Measurements from ENCODE around the gene PLA2G4B. TPM values are rescaled to one million over a fixed set of nuclear protein-coding genes. Genes with fewer than 3 reads are reported as not detected.

The PLA2G4B gene
- total RNA-seq, 5 donors from 2014 or later (not counting 1 experiment from before 2014, with no cell fraction given), result 32.0 to 55.8 (median 44.9) TPM

DNA sequence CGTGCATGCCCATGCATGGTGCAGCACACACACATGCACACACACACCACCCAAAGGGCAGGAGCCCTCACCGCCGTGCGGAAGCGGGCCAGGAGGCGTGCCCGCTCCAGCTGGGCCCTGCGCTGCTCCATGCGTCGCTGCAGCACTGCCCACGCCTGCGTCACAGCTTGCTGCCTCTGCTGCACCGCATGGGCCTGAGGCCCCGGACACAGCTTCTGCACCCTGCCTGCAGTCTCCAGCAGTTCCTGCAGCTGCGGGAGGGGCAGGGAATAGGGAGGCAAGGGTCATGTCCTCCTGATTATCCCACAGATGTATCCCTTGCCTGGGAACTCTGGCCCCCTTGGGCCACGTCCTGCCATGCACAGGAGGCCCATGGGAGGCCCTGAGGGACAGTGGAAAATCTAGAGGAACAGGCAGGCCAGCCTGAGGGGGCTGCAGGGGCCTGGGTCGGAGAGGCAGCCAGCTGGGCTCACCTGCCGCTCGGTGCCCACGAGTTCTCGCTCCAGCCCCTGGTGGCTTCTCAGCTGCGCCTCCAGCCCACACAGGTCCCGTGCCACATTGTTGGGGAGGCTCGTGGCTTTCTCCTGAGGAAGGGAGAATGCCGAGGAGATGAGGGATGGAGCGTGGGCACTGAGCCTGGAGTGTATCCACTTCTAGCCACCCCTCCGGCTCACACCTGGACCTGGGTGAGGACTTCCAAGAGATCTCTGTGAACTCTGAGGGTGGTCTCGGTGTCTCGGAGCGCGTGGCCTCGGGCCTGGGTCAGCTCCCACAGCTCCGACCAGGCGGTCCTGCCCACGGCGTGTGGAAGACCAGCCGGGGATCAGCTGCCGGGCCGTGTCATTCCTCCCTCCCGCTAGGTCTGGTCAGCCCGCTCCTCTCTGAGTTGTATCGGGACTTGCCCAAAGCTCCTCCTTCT lies 31.4 kb downstream of the PLA2G4B start:
- H3K9me3 ChIP-seq, result no peaks in the 10 kb centered on the region
- peaks cover 11 to 14% (median 12%) of the 10 kb centered on the region in 3 donors for H3K4me1 Mint-ChIP-seq
- H3K36me3 ChIP-seq (ENCODE audit: control insufficient read depth in 2 of 2, extremely low read depth in 1 of 2, insufficient read depth in 1 of 2, low read length in 1 of 2), result no peaks in the 10 kb centered on the region
- H3K27me3 Mint-ChIP-seq, result no peaks in the 10 kb centered on the region
- peak overlapping the region; percentile 82 to 87 for H3K27ac Mint-ChIP-seq
- H3K4me1 ChIP-seq (ENCODE audit: control insufficient read depth in 1 of 2, extremely low read depth in 1 of 2, insufficient read depth in 2 of 2, low read length in 2 of 2), result peaks cover 7 to 15% of the 10 kb centered on the region in 2 experiments
- 86% methylated on average over 38 of the region's 42 CpGs for WGBS (ENCODE audit: insufficient coverage)
- H3K9me3 Mint-ChIP-seq, result no peaks in the 10 kb centered on the region
- H3K4me3 ChIP-seq (ENCODE audit: control insufficient read depth in 1 of 2, extremely low read depth in 1 of 2, low read length in 1 of 2), result no peak overlapping the region
- H3K4me3 Mint-ChIP-seq, result peak overlapping the region in 1 of 3 donors; percentile 62
- ChIA-PET CTCF (interaction anchor here (0.5 to 1.0 kb wide), 6 partner anchors 25 to 86 kb away, joined by 3 to 5 read pairs (median 4); no protein-coding TSS in a partner anchor), POLR2A (interaction anchor here in 1 of 2 donors (0.6 kb wide), 1 partner anchor 67 kb away, joined by 6 read pairs; no protein-coding TSS in a partner anchor)
- H3K27ac ChIP-seq (ENCODE audit: low read length), result peak overlapping the region; percentile 52
- no peaks in the 10 kb centered on the region for H3K36me3 Mint-ChIP-seq
- ATAC-seq (replicated peaks in 1 of 4), result no peak
- H3K27me3 ChIP-seq (replicated peaks in 1 of 2; ENCODE audit: control insufficient read depth in 2 of 2, extremely low read depth in 1 of 2, insufficient read depth in 2 of 2, low read length in 1 of 2), result peaks cover 0 to 9% of the 10 kb centered on the region in 2 experiments
- DNase-seq, result no peak

DNA sequence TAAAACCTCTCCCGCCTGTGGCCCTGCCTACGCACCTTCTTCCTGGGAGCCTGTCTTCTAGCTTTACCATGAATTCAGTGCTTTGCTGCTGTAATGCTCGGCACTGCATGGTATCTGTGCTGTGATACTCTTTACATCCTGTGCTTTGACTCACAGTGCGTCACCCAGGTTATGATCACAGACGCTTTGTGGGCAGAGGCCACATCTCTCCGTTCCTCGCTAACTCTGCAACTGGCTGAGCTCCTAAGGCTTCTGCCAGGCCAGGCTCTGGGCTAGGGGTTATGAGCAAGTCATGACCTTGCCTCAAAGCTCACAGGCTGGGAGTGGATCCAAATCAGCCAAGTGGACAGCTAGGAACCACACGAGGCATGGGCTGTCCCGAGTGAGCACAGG lies 32.0 kb downstream of the PLA2G4B start:
- peak; percentile 20 to 76 (median 56) for DNase-seq

DNA sequence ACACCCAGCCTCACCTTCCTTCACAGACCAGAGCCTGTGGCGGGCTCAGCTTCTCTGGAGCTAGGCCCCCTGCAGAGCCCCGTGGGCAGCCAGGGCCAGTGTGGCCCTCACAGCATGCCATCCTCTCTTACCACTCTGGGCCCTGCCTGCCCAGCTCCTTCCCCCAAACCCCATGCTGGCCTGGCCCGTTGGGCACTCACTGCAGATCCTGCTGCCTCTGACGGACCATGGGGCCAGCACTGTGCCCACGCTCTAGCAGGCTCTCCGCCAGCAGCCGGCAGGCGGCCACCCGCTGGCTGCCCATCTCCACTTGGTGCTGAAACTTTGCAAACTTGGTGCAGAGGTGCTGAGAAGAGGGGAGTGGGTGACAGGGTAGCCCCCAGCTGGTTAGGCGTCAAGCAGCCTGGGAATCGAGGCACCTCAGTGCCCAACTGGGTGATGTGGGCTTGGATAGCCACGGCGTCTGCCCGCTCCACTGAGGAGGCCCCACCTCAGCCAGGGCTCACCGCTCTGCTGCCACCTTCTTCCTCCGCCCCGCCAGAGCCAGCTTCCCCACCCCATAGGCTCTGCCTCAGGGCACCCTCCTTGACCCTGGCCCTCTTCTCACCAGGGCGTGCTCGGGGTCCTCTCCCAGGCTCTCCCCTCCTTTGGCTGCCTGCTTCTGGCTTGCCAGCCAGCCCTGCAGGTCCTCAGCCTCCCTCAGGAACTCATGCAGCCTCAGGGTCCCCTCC lies 32.7 kb downstream of the PLA2G4B start:
- H3K9me3 Mint-ChIP-seq, result no peaks in the 10 kb centered on the region
- peaks cover 7 to 15% of the 10 kb centered on the region in 2 experiments for H3K4me1 ChIP-seq (ENCODE audit: control insufficient read depth in 1 of 2, extremely low read depth in 1 of 2, insufficient read depth in 2 of 2, low read length in 2 of 2)
- no peak overlapping the region for H3K4me3 ChIP-seq (ENCODE audit: control insufficient read depth in 1 of 2, extremely low read depth in 1 of 2, low read length in 1 of 2)
- H3K27ac Mint-ChIP-seq, result peak overlapping the region; percentile 82 to 87
- H3K27me3 ChIP-seq (replicated peaks in 1 of 2; ENCODE audit: control insufficient read depth in 2 of 2, extremely low read depth in 1 of 2, insufficient read depth in 2 of 2, low read length in 1 of 2), result peaks cover 0 to 6% of the 10 kb centered on the region in 2 experiments
- no peaks in the 10 kb centered on the region for H3K27me3 Mint-ChIP-seq
- H3K9me3 ChIP-seq, result no peaks in the 10 kb centered on the region
- CTCF ChIA-PET, result interaction anchor here in 1 of 2 donors (0.8 to 1.0 kb wide), 4 partner anchors 24 to 66 kb away, joined by 3 to 5 read pairs (median 4); no protein-coding TSS in a partner anchor
- no peaks in the 10 kb centered on the region for H3K36me3 ChIP-seq (ENCODE audit: control insufficient read depth in 2 of 2, extremely low read depth in 1 of 2, insufficient read depth in 1 of 2, low read length in 1 of 2)
- ATAC-seq (replicated peaks in 1 of 4), result peak in 1 of 4 experiments; percentile 6
- no peak overlapping the region for H3K27ac ChIP-seq (ENCODE audit: low read length)
- DNase-seq, result no peak
- no peak overlapping the region for H3K4me3 Mint-ChIP-seq
- POLR2A ChIA-PET, result no interaction called here
- 93% methylated on average over 17 of the region's 19 CpGs for WGBS (ENCODE audit: insufficient coverage)
- H3K36me3 Mint-ChIP-seq, result no peaks in the 10 kb centered on the region
- peaks cover 11 to 14% (median 12%) of the 10 kb centered on the region in 3 donors for H3K4me1 Mint-ChIP-seq

More for the DNA sequence above, 32.0 kb downstream of the PLA2G4B start:
- POLR2A ChIA-PET, result interaction anchor here in 1 of 2 donors (0.6 kb wide), 1 partner anchor 68 kb away, joined by 6 read pairs; no protein-coding TSS in a partner anchor
- peaks cover 7 to 15% of the 10 kb centered on the region in 2 experiments for H3K4me1 ChIP-seq (ENCODE audit: control insufficient read depth in 1 of 2, extremely low read depth in 1 of 2, insufficient read depth in 2 of 2, low read length in 2 of 2)
- no peaks in the 10 kb centered on the region for H3K36me3 ChIP-seq (ENCODE audit: control insufficient read depth in 2 of 2, extremely low read depth in 1 of 2, insufficient read depth in 1 of 2, low read length in 1 of 2)
- CTCF ChIA-PET, result interaction anchor here (0.5 to 1.0 kb wide), 6 partner anchors 24 to 86 kb away, joined by 3 to 5 read pairs (median 4); no protein-coding TSS in a partner anchor
- H3K4me3 ChIP-seq (ENCODE audit: control insufficient read depth in 1 of 2, extremely low read depth in 1 of 2, low read length in 1 of 2), result no peak overlapping the region
- H3K36me3 Mint-ChIP-seq, result no peaks in the 10 kb centered on the region
- ATAC-seq (replicated peaks in 1 of 4), result peak; percentile 93 to 98 (median 96)
- H3K27ac ChIP-seq (ENCODE audit: low read length), result peak overlapping the region; percentile 52
- 47% methylated on average over 8 of the region's 9 CpGs for WGBS (ENCODE audit: insufficient coverage)
- peaks cover 0 to 7% of the 10 kb centered on the region in 2 experiments for H3K27me3 ChIP-seq (replicated peaks in 1 of 2; ENCODE audit: control insufficient read depth in 2 of 2, extremely low read depth in 1 of 2, insufficient read depth in 2 of 2, low read length in 1 of 2)
- H3K27ac Mint-ChIP-seq, result peak overlapping the region; percentile 82 to 87
- no peaks in the 10 kb centered on the region for H3K27me3 Mint-ChIP-seq
- H3K9me3 Mint-ChIP-seq, result no peaks in the 10 kb centered on the region
- H3K4me1 Mint-ChIP-seq, result peaks cover 11 to 14% (median 12%) of the 10 kb centered on the region in 3 donors
- no peaks in the 10 kb centered on the region for H3K9me3 ChIP-seq
- H3K4me3 Mint-ChIP-seq, result peak overlapping the region in 1 of 3 donors; percentile 62

DNA sequence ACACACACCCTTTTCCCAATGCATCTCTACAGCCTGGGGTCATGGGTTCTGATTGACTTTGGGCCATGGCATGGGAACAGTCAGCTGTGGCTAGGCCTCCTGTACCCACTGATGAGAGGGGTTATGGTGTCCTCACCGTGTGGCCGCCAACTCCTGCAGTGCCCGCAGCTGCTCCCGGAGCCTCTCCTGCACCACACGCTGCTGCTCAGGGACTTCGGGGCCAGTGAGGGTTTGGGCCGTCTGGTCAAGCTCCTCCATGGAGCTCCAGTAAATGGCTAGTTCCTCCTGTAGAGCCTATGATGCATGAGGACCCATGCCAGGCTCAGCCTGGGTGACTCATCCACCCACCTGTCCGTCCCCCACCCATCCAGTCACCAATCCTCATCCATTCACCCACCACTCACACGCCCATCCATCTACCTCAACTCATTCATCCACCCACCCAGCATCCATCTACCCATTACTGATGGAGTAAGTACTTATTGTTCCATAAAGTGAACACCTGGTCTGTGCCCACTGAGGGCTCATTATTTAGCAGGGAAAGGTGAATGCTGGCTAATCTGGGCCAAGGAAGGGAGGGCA lies 33.6 kb downstream of the PLA2G4B start:
- WGBS (ENCODE audit: insufficient coverage), result 92% methylated on average over 6 of the region's 9 CpGs
- no peaks in the 10 kb centered on the region for H3K9me3 ChIP-seq
- no peak for DNase-seq
- H3K27ac Mint-ChIP-seq, result no peak overlapping the region
- H3K9me3 Mint-ChIP-seq, result no peaks in the 10 kb centered on the region
- H3K36me3 ChIP-seq (ENCODE audit: control insufficient read depth in 2 of 2, extremely low read depth in 1 of 2, insufficient read depth in 1 of 2, low read length in 1 of 2), result no peaks in the 10 kb centered on the region
- H3K4me3 ChIP-seq (ENCODE audit: control insufficient read depth in 1 of 2, extremely low read depth in 1 of 2, low read length in 1 of 2), result no peak overlapping the region
- no peaks in the 10 kb centered on the region for H3K36me3 Mint-ChIP-seq
- no peaks in the 10 kb centered on the region for H3K27me3 Mint-ChIP-seq
- no peak for ATAC-seq (replicated peaks in 1 of 4)
- POLR2A ChIA-PET, result no interaction called here
- CTCF ChIA-PET, result no interaction called here
- peaks cover 11 to 14% (median 12%) of the 10 kb centered on the region in 3 donors for H3K4me1 Mint-ChIP-seq
- H3K27me3 ChIP-seq (replicated peaks in 1 of 2; ENCODE audit: control insufficient read depth in 2 of 2, extremely low read depth in 1 of 2, insufficient read depth in 2 of 2, low read length in 1 of 2), result peaks cover 0 to 6% of the 10 kb centered on the region in 2 experiments
- H3K4me1 ChIP-seq (ENCODE audit: control insufficient read depth in 1 of 2, extremely low read depth in 1 of 2, insufficient read depth in 2 of 2, low read length in 2 of 2), result peaks cover 7 to 15% of the 10 kb centered on the region in 2 experiments
- H3K4me3 Mint-ChIP-seq, result no peak overlapping the region
- H3K27ac ChIP-seq (ENCODE audit: low read length), result no peak overlapping the region

DNA sequence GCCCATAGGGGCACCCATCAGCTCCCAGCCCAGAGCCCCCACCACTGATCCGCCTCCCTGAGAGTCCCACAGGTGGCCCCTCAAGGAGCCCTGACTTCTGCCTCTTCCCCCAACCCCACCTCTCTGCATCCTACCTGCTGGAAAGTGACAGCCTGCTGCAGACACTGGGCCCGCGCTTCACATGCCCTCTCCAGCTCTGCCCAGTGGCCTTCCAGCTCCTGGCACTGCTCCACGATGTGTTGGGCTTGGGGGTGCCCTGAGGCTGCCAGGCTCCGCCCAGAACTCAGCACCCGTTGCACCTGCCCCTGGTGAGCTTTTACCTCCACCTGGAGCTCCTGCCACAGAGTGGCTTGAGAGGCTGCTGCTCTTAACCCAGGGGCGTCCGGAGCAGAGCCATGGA lies 35.1 kb downstream of the PLA2G4B start:
- no peak overlapping the region for H3K4me3 ChIP-seq (ENCODE audit: control insufficient read depth in 1 of 2, extremely low read depth in 1 of 2, low read length in 1 of 2)
- H3K36me3 Mint-ChIP-seq, result no peaks in the 10 kb centered on the region
- CTCF ChIA-PET, result no interaction called here
- no peaks in the 10 kb centered on the region for H3K9me3 ChIP-seq
- no peaks in the 10 kb centered on the region for H3K9me3 Mint-ChIP-seq
- H3K27ac Mint-ChIP-seq, result no peak overlapping the region
- peaks cover 11 to 14% (median 12%) of the 10 kb centered on the region in 3 donors for H3K4me1 Mint-ChIP-seq
- no peak overlapping the region for H3K4me3 Mint-ChIP-seq
- H3K4me1 ChIP-seq (ENCODE audit: control insufficient read depth in 1 of 2, extremely low read depth in 1 of 2, insufficient read depth in 2 of 2, low read length in 2 of 2), result peaks cover 7 to 15% of the 10 kb centered on the region in 2 experiments
- H3K36me3 ChIP-seq (ENCODE audit: control insufficient read depth in 2 of 2, extremely low read depth in 1 of 2, insufficient read depth in 1 of 2, low read length in 1 of 2), result no peaks in the 10 kb centered on the region
- WGBS (ENCODE audit: insufficient coverage), result 79% methylated on average over 8 of the region's 8 CpGs
- H3K27me3 ChIP-seq (replicated peaks in 1 of 2; ENCODE audit: control insufficient read depth in 2 of 2, extremely low read depth in 1 of 2, insufficient read depth in 2 of 2, low read length in 1 of 2), result peaks cover 0 to 6% of the 10 kb centered on the region in 2 experiments
- POLR2A ChIA-PET, result no interaction called here
- H3K27me3 Mint-ChIP-seq, result no peaks in the 10 kb centered on the region
- ATAC-seq (replicated peaks in 1 of 4) (no peak), DNase-seq (no peak)
- no peak overlapping the region for H3K27ac ChIP-seq (ENCODE audit: low read length)

Data from T-cell (primary cell).